ENCODE data around the gene SCMH1.

- TF ChIP-seq CTCF (IDR thresholded peaks at IDR 0.05 in 8 of 11, conservative IDR thresholded peaks at IDR 0.05 in 3 of 11) (no peak), POLR2AphosphoS5 (IDR thresholded peaks at IDR 0.05) (no peak), POLR2A (IDR thresholded peaks at IDR 0.05) (no peak)
Observed at GRCh38 chr1:41240781-41241353, 1.2 kb downstream of the SCMH1 start.

All from spleen (tissue), 7 donors.